NOMO-1 treated with DMSO at 0.1 percent for 48 hours (cell line): ENCODE data around the gene NGF.
"Not testable (repeated sequence)": the region's sequence is repeated elsewhere in the genome, so short reads cannot be mapped to it uniquely, and the experiment has no call there.

Experiments used
- DNase-seq: peaks from one replicate; lab custom pipeline; 2025; ENCODE audit not compliant: unreplicated experiment; lab: John Stamatoyannopoulos, UW

NGF gene

DNA sequence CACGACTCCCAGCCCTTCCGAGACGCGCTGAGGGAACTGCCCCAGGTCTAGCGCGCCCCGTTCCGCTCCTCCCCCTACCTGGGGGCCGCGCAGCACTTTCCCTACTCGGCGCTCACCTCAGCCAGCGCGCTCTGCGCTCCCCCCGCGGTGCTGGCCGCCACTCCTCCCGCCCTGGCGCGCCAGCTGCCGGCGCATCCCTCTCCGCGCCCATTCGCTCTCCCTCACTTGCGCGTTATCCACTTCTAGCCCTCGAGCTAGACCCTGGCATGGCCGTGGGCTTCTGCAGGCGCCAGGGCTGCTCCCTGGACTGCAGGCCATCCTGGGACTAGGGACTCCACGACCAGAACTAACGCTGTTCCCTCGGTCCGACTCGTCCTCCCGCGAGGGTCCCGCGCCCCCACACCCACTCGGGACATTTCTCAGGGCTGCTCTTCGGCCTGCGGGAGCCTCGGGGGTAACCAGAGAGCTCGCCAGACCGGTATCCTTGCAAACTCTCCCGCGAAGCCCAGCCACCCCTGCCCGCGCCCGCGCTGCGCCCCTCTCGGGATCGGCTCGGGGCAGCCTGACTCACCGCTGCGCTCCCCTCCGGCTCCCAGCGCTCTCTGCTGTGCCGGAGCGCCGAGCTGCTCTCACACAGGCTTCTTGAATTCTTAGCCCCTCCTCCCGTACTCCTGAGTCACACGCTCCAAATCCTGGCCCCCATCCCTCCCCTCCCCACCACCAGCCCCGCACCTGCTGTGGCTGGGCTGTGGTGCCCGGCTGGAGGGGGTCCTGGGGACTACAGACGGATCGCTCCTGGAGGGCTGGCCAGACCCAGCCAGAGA is at the start of gene NGF:
Gene NGF, minus strand, starts transcription at position 617 of the 824 bp plus-strand sequence. CDS start 51,454 bp downstream, outside the sequence.
- DNase-seq, result no peak

DNA sequence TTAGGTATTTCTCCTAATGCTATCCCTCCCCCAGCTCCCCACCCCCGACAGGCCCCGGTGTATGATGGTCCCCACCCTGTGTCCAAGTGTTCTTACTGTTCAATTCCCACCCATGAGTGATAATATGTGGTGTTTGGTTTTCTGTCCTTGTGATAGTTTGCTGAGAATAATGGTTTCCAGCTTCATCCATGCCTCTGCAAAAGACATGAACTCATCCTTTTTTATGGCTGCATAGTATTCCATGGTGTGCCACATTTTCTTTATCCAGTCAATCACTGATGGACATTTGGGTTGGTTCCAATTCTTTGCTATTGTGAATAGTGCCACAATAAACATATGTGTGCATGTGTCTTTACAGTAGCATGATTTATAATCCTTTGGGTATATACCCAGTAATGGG is 45.4 kb upstream of the NGF start:
- not testable (repeated sequence) for DNase-seq

DNA sequence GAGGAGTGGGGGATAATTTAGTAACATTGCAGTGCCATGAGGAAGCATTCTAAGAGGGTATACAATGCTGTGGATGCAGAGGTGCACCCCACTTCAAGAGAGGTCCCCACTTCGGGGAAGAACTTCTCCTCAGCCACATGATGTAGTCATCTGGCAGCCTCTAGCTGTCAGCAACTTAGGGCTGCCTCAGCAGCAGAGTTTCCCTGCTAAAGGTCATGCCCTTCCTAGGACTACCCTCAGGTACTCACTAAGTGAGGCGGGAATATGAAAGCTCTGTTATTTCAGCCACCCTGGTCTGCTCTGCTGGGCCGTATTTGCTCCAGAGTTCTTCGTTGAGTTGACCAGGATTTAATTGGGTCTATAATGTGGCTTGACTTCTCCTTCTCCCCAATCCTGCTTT is 41.9 kb upstream of the NGF start:
- no peak for DNase-seq

DNA sequence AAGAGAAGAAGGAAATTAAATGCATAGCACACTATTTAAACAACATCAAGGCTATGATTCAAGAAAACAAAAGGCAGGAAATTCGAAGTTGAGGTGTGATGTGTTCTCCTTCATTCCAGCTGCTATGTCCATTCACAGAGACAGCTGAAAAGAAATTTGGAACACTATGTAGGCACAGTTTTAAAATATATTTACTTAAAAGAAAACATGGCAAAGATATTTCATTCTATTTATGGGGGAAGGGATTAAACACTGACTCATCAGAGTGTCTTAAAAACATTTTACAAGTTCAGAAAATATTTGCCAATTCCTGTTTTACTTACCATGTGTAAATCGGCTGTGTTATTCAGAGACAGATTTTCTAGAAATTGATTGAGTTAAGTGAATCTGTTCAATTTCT is 39.4 kb upstream of the NGF start:
- no peak for DNase-seq

DNA sequence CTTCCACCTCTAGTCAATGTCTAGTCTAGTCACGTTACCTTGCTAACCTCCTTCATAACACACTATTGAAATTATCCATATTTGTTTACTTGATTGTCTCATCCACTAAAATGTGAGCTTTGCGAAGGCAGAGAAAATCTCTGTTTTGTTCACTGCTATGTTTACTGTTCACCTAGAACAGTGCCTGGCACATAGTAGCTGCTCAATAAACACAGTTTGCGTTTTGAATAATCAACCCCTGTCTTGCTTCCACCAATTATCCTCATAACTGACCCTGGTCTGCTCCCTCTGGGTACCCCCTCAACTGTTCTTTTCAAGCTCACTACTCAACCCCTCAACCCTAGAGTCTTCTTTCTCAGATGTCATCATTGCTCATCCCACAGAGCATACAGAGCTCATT is 36.5 kb upstream of the NGF start:
- DNase-seq, result no peak

DNA sequence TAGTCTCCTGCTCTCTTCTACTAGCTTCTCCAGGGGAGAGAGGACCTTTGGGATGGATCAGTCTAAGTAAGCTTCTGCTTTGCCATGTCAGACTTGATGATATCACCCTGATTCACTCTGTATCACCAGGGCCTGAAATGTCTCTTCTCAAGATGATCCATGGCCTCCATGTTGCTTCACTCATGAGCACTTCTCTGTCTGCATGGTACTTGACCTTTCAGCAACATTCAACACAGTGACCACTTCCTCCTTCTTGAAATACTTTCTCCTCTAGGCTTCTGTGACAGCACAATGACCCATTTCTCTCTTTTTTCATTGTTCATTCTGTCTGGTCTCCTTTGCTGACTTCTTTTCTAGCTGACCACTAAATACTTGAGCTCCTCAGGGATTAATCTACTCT is 35.3 kb upstream of the NGF start:
- peak; percentile 75 for DNase-seq

DNA sequence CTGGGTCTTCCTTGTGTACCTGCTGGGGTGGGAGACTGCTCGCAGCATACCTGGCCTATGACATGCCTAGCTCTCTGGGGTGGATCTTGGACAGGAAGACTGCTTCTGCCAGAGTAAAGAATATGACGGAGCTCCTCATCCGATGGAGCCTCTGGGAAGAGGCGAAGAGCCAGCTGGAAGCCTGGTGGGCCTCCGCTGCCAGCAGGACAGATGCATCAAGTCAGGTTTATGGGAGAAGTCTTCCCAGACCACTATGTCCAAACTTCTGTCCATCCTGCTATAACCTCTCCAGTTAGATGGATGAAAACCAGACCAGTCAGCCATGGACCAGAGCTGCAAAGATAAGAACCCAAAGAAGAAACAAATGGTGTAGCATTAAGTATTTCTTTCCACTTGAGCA is 27.7 kb upstream of the NGF start:
- no peak for DNase-seq

DNA sequence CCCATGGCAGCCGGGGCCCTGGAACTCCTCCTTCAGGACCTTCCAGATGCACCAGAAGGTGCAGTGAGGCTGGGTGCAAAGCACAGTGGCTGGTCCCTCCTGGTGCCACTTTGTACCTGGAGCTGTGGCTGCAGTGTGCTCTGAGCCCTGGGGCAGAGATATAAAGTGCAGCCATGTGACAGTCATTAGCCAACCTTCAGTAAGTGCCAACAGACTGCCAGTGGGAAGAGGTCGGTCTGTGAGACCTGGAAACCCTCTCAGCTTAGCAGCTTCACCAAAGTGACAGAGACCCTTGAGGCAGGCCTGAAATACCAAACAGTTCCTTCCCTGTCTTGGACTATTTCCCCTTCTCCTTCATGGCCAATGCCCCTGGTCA is 26.7 kb upstream of the NGF start:
- no peak for DNase-seq

DNA sequence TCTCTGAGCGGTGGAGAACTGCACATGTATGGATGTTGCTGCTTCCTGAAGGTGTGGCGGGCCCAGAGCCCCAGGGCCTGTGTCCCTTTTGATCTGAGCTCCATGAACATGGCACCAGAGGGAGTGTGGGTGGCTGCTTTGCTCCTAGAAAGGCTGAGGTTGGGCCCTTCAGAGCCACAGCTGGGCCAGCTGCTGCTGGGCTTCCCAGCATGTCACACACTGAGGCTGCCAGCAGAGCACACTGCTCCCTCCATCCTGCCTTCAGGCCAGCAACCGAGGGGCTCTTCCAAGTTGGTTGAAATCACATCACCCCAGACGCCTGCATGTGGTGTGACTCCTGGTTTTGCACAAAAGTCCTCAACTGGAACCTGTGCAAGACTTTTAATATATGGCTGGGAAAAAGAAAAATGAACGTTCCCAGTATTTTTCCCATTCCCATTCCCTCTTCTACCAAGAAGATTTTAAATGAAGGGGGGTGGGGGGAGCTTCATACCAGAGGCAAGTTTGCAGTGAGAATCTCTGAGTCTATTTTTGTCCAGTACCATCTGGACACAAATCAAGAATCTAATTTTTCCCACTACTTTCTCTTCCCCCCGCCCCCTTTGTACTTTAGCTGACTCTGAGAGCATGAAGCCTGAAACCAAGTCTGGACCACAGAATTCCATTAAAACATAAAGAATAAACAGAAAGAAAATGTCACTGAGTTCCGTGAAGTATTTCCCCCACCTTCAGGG is 26.2 kb upstream of the NGF start:
- no peak for DNase-seq

DNA sequence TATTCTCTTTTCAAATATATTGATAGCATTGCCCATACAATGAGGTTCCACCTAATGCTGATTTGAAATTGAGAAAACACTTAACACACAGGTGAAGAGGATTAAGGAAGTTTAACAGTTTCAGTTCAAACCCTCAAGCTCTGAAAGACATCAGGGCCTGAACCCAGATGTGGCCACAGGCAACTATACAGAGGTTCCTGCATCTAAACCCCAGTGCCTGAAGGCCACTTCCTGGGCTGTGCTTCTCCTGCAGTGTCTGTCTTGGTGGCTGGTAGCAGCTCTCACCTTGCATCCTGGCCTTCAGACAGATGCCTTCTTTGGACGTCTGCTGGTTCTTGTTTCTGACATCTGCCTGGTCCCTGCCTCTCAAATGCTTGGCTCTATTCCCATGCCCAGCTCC is 25.1 kb upstream of the NGF start:
- DNase-seq, result no peak

DNA sequence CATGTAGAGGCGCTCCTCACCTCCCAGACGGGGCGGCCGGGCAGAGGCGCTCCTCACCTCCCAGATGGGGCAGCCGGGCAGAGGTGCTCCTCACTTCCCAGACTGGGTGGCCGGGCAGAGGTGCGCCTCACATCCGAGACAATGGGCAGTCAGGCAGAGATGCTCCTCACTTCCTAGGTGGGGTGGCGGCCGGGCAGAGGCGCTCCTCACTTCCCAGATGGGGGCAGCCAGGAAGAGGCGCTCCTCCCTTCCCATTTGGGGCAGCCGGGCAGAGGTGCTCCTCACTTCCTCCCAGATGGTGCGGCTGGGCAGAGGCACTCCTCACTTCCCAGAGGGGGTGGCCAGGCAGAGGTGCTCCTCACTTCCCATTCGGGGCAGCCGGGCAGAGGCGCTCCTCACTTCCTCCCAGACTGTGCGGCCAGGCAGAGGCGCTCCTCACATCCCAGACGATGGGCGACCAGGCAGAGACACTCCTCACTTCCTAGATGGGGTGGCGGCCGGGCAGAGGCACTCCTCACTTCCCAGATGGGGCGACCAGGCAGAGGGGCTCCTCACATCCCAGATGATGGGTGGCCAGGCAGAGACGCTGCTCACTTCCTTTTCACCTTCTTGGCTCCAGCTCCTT is 22.6 kb upstream of the NGF start:
- DNase-seq, result not testable (repeated sequence)

DNA sequence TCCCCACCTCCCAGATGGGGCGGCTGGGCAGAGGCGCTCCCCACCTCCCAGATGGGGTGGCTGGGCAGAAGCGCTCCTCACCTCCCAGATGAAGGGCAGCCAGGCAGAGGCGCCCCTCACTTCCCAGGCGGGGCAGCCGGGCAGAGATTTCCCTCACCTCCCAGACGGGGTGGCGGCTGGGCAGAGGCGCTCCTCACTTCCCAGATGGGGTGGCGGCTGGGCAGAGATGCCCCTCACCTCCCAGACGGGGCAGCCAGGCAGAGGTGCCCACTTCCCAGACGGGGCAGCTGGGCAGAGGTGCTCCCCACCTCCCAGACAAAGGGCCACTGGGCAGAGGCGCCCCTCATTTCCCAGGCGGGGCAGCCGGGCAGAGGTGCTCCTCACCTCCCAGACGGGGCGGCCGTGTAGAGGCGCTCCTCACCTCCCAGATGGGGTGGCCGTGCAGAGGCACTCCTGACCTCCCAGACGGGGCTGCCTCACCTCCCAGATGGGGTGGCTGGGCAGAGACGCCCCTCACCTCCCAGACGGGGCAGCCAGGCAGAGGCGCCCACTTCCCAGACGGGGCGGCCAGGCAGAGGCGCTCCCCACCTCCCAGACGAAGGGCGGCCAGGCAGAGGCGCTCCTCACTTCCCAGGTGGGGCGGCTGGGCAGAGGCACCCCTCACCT is 21.9 kb upstream of the NGF start:
- DNase-seq, result not testable (repeated sequence)

DNA sequence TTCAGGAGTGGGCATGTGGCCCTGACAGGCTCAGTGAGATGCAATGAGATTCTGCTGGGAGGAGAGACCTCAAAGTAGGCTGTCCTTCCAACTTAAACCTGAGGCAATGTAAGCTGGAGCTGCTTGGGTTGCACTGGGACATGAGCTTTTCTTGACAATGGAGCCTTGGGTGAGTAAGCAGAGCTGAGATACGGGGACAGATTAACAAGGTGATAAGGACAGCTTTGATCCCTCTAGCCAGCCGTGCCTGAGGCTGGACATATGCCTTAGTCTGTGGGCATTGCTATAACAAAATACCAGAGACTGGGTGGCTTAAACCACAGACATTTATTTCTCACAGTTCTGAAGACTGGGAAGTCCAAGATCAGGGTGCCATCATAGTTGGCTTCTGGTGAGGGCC is 18.3 kb upstream of the NGF start:
- DNase-seq, result no peak

DNA sequence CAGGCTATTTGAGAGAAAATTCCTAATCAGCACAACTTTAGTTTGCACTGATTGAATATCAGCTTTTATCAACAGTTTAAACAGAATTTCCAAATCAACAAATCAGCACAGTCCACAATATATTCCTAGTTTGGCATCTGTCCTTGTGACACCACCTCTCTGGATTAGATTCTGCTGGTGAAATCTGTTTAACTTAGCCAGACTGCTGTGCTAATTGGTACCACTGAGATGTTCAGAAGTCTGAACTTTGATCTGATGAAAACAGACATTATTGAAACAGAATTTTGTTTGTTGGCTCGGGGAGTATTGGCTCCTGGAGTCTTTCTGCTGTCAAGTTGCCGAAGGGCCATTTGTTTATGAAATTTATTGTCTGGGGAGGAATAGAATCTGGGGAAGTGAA is 17.0 kb upstream of the NGF start:
- no peak for DNase-seq

DNA sequence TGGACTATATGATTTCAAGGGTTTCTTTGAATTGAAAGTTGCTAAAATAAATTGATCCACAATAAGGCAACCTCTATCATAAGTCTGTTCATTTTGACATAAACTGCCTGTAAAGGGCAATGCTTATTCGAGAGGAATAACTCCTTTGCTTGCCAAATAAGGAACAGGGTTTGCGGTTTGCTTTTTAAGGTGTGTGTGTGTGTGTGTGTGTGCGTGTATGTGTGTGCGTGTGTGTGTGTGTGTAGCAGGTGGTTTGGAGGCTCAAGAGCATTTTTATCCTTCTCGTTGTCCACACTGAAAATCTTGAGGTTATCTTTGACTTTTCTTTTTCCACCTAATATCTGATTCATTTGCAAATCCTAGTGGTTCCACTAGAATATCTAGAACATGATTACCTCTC is 13.1 kb upstream of the NGF start:
- no peak for DNase-seq

DNA sequence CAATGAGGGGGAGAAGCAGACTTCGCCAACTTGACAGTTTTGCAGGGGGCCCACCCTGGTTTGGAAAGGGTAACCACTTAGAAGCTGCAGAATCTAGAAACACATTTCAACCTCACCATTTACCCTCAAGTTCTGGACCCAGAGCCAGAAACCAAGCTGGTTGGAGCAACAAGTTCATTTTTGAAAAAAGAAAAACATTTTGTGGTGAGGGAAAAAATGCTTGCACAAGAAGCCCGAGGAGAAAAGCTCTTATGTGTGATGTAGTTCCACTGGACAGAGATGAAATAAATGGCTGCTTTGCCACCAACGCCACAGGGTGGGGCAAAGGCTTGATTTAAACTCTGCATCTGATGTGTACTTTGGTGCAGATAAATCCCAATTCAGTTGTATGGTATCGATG is 10.6 kb upstream of the NGF start:
- DNase-seq, result no peak

DNA sequence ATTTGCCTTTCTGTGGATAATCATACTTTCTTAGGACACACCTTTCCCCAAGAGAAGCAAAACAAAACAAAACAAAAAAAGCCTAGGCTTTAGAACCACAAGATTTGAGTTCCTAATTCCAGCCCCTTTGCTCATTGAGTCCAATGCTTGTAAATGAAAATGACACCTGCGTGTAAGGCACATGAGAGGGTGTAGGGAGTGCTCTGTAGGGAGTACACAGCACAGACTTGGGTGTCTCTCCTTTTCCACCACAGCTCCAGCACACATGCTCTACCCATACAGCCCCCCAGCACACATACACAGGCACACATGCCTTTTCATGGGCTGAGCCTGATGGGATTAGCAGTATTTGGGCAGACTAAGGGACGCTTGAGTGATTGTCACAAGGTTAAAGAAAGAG is 9.2 kb upstream of the NGF start:
- no peak for DNase-seq

DNA sequence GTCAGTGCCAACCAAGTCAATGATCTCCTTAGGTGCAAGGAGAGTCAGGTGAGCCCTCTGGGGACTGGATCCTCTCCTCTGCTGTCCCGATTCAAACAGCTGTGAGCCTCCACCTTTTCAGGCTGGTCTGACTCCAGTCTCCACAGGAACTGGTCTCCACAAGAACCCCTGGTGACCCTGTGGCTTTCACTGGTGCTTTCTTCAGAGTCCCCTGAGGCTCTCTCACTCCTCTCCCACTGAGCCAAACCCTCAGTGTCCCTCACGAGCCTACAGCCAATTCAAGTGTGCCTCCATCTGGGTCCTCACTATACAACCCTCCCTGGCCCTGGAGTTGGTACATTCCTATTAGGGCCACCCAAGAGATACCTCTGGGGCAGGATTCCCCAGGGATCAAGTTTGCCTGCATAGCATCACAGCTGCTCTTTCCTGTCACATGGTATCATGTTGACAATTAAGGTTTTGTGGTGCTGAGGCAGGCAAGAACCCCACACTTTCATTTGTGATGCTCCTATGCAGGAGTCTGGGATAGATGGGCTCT is 5.2 kb upstream of the NGF start:
- DNase-seq, result no peak

DNA sequence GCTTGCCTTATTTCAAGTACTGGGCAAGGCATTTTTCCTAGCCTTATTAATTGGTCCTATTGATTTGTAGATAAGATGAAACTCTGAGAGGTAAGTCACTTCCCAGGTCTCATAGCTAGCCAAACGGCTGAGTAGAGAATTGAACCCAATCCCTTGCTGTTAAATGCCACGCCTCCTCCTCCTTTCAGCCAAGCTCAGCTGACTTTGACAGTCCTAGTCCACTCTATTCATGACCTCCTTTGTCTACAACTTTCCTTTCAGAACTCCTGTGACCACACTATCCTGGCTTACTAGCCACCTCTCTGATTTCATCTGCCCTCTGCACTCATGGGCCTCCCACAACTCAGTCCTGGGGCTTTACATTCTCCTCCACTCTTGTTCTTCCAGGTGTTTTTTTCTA is 3.9 kb upstream of the NGF start:
- no peak for DNase-seq

DNA sequence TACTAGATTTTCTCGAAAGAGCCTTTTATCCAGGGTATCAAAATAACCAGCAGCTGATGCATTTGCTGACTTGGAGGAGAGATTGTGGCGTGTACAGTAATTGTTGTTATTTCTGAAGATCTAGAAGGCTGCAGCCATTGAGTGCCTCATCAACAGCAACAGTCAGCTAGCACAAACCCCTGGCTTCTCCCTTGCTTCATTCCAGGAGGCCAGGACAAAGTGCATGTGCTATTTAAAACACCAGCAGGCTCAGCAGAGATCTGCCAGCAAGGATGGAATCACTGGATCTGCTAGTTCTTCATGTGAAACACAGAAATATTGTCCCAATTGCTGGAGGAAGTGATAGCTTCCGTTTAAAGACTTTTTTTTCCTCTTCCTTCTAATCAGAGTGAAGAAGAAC is 2.8 kb upstream of the NGF start:
- peak; percentile 55 for DNase-seq

DNA sequence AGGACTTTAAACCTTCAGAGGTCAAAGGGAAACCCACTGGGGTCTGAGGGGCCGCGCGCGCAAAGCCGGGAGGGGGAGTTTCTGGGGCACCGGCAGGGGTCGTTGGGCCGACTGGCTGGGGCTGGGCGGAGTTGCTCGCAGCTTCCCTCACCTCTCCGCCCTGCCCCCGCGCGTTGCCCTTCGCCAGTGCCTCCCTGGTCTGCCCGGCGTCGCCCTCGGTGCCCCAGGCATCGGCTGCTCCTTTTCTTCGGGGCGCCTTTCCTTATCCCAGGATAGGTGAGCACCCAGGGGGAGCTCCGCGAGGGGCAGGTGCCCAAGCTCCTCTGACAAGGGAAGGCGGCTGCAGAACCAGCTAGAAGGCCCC is 390 bp upstream of the NGF start:
- DNase-seq, result no peak

DNA sequence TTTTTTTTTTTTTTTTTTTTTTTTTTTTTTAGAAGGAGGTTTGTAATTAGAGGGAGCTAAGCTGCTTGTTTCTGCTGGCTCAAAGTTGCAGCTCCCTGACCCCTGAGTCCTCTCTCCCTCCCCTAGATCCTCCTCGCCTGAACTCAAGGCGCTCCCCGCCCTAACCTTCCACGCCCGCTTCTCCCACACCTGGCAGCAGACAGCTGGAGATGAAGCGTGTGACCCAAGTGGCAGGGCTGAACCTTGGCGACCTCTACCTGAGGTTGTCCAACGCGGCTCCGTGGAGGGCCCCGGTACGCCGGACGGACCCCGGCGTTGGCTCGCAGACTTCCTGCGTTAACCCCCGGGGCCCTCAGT is 795 bp downstream of the NGF start:
- DNase-seq, result no peak
